AG09319 (cell line): ENCODE data around the gene PXK.

Source experiments
- DNase-seq: peaks from one replicate; pipeline ENCODE4 v3.0.0-alpha.2; 2010; ENCODE audit warnings: low read depth; ENCODE audit errors: extremely low read depth
- TF ChIP-seq, protein P1 (sequence below): IDR thresholded peaks from 2 replicates; pipeline ENCODE4 v1.5.1; 2011; ENCODE audit warnings: low read depth, mild to moderate bottlenecking, inconsistent platforms, low read length, moderate library complexity

The PXK gene

GRCh38 chr3:58293516-58293915 is 39.2 kb upstream of the PXK start:
- TF ChIP-seq, protein P1, sequence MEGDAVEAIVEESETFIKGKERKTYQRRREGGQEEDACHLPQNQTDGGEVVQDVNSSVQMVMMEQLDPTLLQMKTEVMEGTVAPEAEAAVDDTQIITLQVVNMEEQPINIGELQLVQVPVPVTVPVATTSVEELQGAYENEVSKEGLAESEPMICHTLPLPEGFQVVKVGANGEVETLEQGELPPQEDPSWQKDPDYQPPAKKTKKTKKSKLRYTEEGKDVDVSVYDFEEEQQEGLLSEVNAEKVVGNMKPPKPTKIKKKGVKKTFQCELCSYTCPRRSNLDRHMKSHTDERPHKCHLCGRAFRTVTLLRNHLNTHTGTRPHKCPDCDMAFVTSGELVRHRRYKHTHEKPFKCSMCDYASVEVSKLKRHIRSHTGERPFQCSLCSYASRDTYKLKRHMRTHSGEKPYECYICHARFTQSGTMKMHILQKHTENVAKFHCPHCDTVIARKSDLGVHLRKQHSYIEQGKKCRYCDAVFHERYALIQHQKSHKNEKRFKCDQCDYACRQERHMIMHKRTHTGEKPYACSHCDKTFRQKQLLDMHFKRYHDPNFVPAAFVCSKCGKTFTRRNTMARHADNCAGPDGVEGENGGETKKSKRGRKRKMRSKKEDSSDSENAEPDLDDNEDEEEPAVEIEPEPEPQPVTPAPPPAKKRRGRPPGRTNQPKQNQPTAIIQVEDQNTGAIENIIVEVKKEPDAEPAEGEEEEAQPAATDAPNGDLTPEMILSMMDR, result no peak

GRCh38 chr3:58296269-58296668 is 36.4 kb upstream of the PXK start:
- TF ChIP-seq, protein P1, result no peak
- no peak for DNase-seq

More at GRCh38 chr3:58293516-58293915, 39.2 kb upstream of the PXK start:
- no peak for DNase-seq

DNA sequence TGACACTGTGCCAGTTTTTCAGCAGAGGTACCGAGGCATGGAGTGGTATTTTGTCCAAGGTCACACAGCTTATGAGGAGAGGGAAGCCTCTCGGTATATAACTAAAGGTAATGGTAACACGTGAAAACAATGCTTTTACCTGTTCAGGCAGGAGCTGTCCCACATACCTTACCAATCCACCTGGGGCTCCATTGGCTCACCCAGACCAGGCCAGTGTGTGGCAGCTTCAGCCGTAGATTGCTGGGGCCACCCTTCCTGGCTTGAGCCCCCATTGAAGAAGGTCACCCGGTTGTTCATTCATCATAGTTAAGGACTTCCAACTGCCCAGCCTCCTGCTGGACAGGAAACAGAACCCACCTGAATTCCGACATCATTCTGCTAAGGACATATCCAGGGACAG is 35.8 kb upstream of the PXK start:
- no peak for DNase-seq
- TF ChIP-seq, protein P1, result no peak

DNA sequence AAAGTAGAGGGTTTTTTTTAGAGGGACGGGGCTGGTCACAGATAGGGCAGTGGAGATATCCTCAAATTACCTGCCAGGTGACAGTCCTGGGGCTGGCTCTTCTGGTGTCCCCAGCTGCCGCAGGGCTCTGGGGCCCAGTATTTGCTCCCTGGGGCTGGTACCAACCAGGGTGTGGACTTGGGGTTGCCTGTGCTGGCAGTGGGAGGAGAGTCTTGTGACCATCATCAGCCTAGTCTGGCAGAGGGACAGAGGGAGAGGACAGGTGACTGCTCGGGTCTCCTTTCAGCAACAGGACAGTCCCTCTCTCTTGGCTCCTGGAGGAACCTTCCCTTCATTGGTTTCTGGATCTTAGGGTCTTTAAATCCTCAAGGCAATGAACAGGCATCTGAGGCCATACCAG is 34.5 kb upstream of the PXK start:
- TF ChIP-seq, protein P1, result no peak
- no peak for DNase-seq

DNA sequence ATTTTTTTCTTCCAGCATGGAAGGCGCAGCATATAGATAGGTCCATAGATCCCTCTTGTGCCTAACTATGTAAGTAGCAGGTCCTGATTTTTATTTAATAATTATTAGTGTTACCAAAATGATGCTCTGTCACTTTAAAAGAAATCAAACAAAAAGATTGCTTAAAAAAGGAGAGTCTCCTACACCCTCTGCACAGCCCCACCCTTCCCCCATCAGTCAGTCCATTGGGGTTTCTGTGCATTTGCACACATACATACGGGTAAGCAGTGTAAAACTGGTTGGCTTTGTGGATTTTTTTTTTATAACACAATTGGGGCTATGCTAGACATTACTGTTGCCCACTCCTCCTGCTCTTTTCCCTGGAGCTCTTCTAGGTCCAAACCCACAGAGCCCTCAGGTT is 33.6 kb upstream of the PXK start:
- TF ChIP-seq, protein P1, result no peak
- no peak for DNase-seq

DNA sequence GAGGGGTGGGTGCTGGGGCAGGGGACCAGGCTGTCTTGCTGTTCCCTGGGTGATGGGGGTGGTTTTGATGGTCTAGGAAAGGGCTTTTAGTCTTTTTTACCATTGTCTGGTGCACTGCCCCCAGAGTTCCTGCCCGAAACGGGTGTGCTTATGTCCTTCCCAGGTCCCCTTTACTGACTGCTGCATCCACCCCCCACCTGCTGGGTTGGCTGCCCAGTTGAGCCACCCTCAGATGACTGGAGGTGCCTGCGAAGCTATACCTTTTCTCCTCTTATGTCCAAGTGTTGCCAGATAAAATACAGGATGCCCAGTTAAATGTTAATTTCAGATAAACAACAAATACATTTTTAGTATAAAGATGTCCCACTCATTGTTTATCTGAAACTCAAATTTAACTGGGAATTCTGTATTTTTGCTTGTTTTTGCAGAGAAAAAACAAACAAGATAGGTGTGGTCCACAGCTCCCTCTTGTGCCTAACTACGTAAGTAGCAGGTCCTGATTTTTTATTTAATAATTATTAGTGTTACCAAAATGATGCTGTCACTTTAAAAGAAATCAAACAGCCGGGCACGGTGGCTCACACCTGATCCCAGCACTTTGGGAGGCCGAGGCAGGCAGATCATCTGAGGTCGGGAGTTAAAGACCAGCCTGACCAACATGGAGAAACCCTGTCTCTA is 32.7 kb upstream of the PXK start:
- TF ChIP-seq, protein P1, result peak; percentile 56

GRCh38 chr3:58305882-58306711 is 26.6 kb upstream of the PXK start, which contains the start of the genes HTD2 and RPP14:
HTD2 (plus strand) TSS chr3:58306520; CDS start chr3:58317614, 11,094 bp downstream.
RPP14 (plus strand) TSS chr3:58306245; CDS start chr3:58310330, 4,085 bp downstream.
- TF ChIP-seq, protein P1, result peak; percentile 98
- peak; percentile 89 for DNase-seq

More for the DNA sequence above, 32.7 kb upstream of the PXK start:
- DNase-seq, result peak; percentile 32
